HEK293T (cell line): ENCODE results near the gene UNC5CL.

Experiments used
- CTCF ChIA-PET: fragments of 350-600 bp; formaldehyde crosslinking; extraction: SDS; loops from one replicate; lab custom pipeline; 2021; ENCODE audit warnings: antibody characterized with exemption, inconsistent platforms; lab: Yijun Ruan, JAX
- POLR2A ChIA-PET: fragments of 350-600 bp; formaldehyde crosslinking; extraction: SDS; loops from one replicate; lab custom pipeline; 2020; ENCODE audit warnings: antibody characterized with exemption, inconsistent platforms; lab: Yijun Ruan, JAX
- DNase-seq: peaks from one replicate; pipeline ENCODE4 v3.0.0; 2012; ENCODE audit warnings: mixed read lengths; ENCODE audit errors: extremely low spot score
- ARNT ChIP-seq: fragments of 450-650 bp; IDR thresholded peaks from 2 replicates; pipeline ENCODE4 v1.6.1; 2017; ENCODE audit warnings: mild to moderate bottlenecking
- BHLHE40 ChIP-seq: fragments of 450-650 bp; IDR thresholded peaks from 2 replicates; pipeline ENCODE4 v1.6.1; 2016; ENCODE audit warnings: mild to moderate bottlenecking, moderate library complexity, borderline replicate concordance
- CTBP1 ChIP-seq: fragments of 450-650 bp; IDR thresholded peaks from 2 replicates; pipeline ENCODE4 v1.6.1; 2016; ENCODE audit warnings: borderline replicate concordance
- ELF4 ChIP-seq: fragments of 450-650 bp; IDR thresholded peaks from 2 replicates; pipeline ENCODE4 v1.6.1; 2017; ENCODE audit warnings: antibody characterized with exemption
- FOXA1 ChIP-seq: fragments of 450-650 bp; IDR thresholded peaks from 2 replicates; pipeline ENCODE4 v1.6.1; 2016; ENCODE audit warnings: mild to moderate bottlenecking
- FOXK2 ChIP-seq: fragments of 450-650 bp; IDR thresholded peaks from 2 replicates; pipeline ENCODE4 v1.6.1; 2016; ENCODE audit warnings: mild to moderate bottlenecking
- FOXM1 ChIP-seq: fragments of 450-650 bp; IDR thresholded peaks from 2 replicates; pipeline ENCODE4 v1.6.1; 2017; ENCODE audit warnings: mild to moderate bottlenecking, borderline replicate concordance
- HDGF ChIP-seq: fragments of 450-650 bp; IDR thresholded peaks from 2 replicates; pipeline ENCODE4 v1.6.1; 2017; ENCODE audit warnings: antibody characterized with exemption, borderline replicate concordance
- L3MBTL2 ChIP-seq: fragments of 450-650 bp; conservative IDR thresholded peaks from 2 replicates; pipeline ENCODE4 v1.6.1; 2016; ENCODE audit warnings: mild to moderate bottlenecking
- LEF1 ChIP-seq: fragments of 450-650 bp; IDR thresholded peaks from 2 replicates; pipeline ENCODE4 v1.6.1; 2017; ENCODE audit warnings: mild to moderate bottlenecking, borderline replicate concordance
- NFRKB ChIP-seq: fragments of 450-650 bp; IDR thresholded peaks from 2 replicates; pipeline ENCODE4 v1.6.1; 2016; ENCODE audit warnings: mild to moderate bottlenecking, moderate library complexity
- SP1 ChIP-seq: fragments of 450-650 bp; IDR thresholded peaks from 2 replicates; pipeline ENCODE4 v1.6.1; 2017
- SUZ12 ChIP-seq: fragments of 450-650 bp; IDR thresholded peaks from 2 replicates; pipeline ENCODE4 v1.6.1; 2016; ENCODE audit warnings: mild to moderate bottlenecking
- TARDBP ChIP-seq: fragments of 450-650 bp; IDR thresholded peaks from 2 replicates; pipeline ENCODE4 v1.6.1; 2016
- ZNF384 ChIP-seq: fragments of 450-650 bp; IDR thresholded peaks from 2 replicates; pipeline ENCODE4 v1.6.1; 2016
- TF ChIP-seq, protein P1 (sequence below): fragments of 450-650 bp; IDR thresholded peaks from 2 replicates; pipeline ENCODE4 v1.6.1; 2016

The UNC5CL gene

DNA sequence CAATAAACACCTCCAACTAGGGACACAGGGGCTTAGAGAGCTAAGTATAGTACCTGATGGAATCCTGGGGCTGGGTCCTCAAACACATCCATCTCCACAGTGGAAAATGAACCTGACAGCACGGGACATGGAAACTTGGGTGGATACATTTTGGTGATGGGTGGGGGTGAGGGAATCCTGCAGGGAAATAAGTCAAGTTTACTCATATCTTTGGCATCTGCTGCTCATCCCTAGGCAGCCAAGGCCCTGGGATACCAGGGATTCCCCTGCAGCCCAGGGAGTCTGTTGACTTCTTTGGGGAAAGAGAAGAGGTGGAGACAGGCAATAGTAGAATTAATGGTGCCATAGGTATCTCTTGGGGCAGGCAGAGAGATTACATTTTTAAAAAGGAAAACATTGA, 20.5 kb upstream of the UNC5CL start:
- no peak for TF ChIP-seq L3MBTL2
- TF ChIP-seq, protein P1, sequence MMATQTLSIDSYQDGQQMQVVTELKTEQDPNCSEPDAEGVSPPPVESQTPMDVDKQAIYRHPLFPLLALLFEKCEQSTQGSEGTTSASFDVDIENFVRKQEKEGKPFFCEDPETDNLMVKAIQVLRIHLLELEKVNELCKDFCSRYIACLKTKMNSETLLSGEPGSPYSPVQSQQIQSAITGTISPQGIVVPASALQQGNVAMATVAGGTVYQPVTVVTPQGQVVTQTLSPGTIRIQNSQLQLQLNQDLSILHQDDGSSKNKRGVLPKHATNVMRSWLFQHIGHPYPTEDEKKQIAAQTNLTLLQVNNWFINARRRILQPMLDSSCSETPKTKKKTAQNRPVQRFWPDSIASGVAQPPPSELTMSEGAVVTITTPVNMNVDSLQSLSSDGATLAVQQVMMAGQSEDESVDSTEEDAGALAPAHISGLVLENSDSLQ = no peak
- no peak for TF ChIP-seq SUZ12
- no peak for TF ChIP-seq FOXK2
- TF ChIP-seq CTBP1 = no peak
- TF ChIP-seq ARNT = no peak
- TF ChIP-seq TARDBP = no peak
- no peak for TF ChIP-seq SP1
- no peak for TF ChIP-seq NFRKB
- no peak for TF ChIP-seq FOXM1
- no peak for TF ChIP-seq ZNF384
- no peak for TF ChIP-seq FOXA1
- TF ChIP-seq HDGF = no peak
- TF ChIP-seq BHLHE40 = no peak
- no peak for TF ChIP-seq LEF1
- TF ChIP-seq ELF4 = no peak
- ChIA-PET CTCF (interaction anchor here (0.8 to 1.1 kb wide), 2 partner anchors 10 to 19 kb away, joined by 3 read pairs; no protein-coding TSS in a partner anchor), POLR2A (interaction anchor here (1.0 kb wide), 1 partner anchor 11 kb away, joined by 3 read pairs; no protein-coding TSS in a partner anchor)
- no peak for DNase-seq

DNA sequence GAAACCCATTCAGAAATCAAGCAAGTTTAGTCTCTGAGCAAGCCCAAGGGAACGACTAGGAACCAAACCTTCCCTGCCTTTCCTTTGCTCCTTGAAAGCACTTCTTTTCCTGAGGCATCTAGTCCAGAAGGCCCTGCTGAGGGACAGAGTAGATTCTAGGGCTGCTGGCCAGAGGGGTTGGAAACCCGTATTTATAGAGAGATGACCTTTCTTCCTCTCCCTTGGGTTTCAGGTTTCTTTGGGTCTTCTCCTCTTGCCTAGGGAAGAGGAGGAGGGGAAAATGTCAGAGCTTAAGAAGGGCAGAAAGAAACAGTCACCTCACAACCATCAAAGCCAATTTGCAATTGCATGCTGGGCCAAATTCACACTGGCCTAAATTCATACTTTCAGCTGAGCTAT, 19.8 kb upstream of the UNC5CL start:
- TF ChIP-seq L3MBTL2 (no peak), ELF4 (no peak), SP1 (no peak), ZNF384 (no peak), ARNT (no peak), FOXA1 (no peak), BHLHE40 (no peak), NFRKB (no peak), SUZ12 (no peak), FOXK2 (no peak), FOXM1 (no peak), HDGF (no peak), CTBP1 (no peak), LEF1 (no peak), TARDBP (no peak)
- TF ChIP-seq, protein P1 = no peak
- DNase-seq = no peak
- ChIA-PET POLR2A (no interaction called here), CTCF (interaction anchor here (1.1 kb wide), 1 partner anchor 10 kb away, joined by 3 read pairs; no protein-coding TSS in a partner anchor)

DNA sequence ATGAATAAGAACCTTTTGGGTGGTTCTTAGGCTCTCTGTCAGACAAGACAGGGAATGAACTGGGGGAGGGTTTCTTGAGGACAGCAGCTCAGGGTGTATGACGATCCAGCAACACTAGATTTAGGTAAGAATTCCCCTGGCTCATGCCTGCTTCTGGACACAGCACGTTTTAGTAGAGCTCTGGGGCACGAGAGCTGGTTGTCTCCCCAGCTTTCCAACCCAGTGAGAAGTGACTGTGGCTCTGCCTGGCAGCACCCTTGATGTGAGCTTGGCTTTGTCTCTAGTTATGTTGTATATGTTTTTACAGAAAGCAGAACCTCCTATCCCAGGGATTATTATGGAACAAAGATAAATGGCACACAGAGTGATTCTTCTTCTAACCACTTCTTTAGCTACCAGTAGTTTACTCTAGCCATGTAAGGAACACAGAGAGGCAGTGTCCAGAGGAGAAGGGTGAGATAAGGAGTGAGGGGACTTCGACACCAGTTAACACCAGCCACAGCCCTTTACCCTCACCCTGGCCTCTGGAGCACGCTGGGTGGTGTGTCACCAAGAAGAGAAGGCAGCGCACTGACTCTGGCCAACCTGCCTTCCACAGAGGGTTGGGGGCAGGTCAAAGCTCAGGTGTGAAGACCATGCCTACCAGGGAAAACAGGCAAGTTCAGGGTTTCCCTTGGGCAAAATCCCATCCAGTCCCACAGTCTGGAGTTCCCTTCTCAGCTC, 17.9 kb upstream of the UNC5CL start:
- ChIA-PET POLR2A (no interaction called here), CTCF (interaction anchor here (0.6 to 1.4 kb wide), 3 partner anchors 17 to 1674 kb away, joined by 3 to 4 read pairs (median 3); no protein-coding TSS in a partner anchor)
- no peak for TF ChIP-seq SP1
- no peak for TF ChIP-seq FOXM1
- TF ChIP-seq, protein P1 = no peak
- TF ChIP-seq CTBP1 = no peak
- DNase-seq = no peak

DNA sequence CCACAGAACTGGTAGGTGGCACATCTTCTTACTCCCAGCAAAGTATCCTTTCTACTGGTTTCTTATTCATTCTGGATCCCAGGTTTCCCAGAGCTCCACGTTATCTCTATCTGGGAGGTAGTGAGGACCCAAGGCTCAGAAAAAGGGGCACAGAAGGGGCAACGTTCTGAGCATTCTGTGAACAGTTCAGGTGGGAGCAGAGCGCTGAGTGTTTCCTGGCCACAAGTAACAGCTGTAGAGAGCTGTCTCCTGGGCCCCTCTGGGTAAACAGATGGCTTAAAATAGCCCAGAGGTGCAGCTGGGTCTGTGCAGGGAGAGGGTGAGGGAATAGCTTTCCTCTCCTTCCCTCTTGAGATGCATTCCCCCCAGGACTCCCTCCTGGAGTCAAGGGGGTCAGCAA, 16.1 kb upstream of the UNC5CL start:
- TF ChIP-seq FOXK2 = no peak
- ChIA-PET CTCF (no interaction called here), POLR2A (interaction anchor here (1.7 kb wide), 1 partner anchor 17 kb away, joined by 4 read pairs; the partner anchor contains the start of genes NFYA and OARD1)
- DNase-seq = no peak

DNA sequence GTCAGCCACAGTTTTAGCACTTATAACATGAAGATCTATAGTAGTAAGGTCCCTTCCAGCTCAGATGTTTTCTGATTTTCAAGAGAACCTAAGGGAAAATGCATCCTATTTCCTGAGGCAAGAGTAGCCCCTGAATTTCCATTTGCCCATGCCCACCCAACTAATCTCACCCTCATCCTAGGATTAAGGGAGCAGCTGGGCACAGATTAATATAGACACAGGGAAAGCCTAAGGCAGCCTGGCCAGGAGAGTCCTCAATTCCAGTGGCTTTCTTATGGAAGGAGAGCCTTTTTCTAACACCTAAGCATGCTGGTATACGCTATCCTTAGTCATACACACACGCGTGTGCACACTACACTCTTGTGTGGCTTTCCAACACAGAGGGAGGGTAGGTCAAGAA, 15.5 kb upstream of the UNC5CL start:
- POLR2A ChIA-PET = no interaction called here
- CTCF ChIA-PET = no interaction called here
- no peak for TF ChIP-seq LEF1
- TF ChIP-seq L3MBTL2 = no peak
- TF ChIP-seq HDGF = no peak
- no peak for TF ChIP-seq ARNT
- no peak for TF ChIP-seq TARDBP
- no peak for TF ChIP-seq SUZ12
- no peak for TF ChIP-seq NFRKB
- TF ChIP-seq CTBP1 = no peak
- TF ChIP-seq FOXM1 = no peak
- no peak for TF ChIP-seq SP1
- no peak for TF ChIP-seq BHLHE40
- no peak for TF ChIP-seq FOXA1
- TF ChIP-seq, protein P1 = no peak
- no peak for TF ChIP-seq ELF4
- no peak for TF ChIP-seq FOXK2
- no peak for TF ChIP-seq ZNF384
- DNase-seq = no peak

DNA sequence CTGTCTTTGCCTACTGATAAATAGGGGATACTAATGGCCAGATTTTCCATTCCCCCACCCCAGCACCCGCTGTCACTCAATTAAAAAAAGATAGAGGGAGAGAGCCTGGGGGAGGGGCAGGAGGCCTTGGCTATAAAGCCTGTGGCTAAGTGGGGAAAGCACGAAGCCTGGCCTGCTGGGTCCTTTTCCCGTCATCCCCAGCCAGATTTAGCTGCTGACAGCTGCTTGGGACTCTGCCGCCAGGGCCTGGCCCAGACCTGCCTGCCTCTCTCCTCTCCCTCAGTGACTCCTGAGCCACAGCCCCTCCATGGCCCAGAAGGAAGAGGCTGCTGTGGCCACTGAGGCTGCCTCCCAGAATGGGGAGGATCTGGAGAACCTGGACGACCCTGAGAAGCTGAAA, 14.0 kb upstream of the UNC5CL start, which contains the start of gene APOBEC2:
Gene APOBEC2 (plus strand): TSS at position 162 of the 400 bp plus-strand sequence. CDS start 146 bp downstream, at position 308.
- no peak for DNase-seq
- POLR2A ChIA-PET = interaction anchor here (0.7 kb wide), 1 partner anchor 16 kb away, joined by 3 read pairs; no protein-coding TSS in a partner anchor
- CTCF ChIA-PET = no interaction called here
- TF ChIP-seq NFRKB (no peak), HDGF (no peak), ARNT (no peak), FOXM1 (no peak), L3MBTL2 (no peak), SUZ12 (no peak), ELF4 (no peak), FOXK2 (no peak), SP1 (no peak), CTBP1 (no peak)
